ENCODE results near the gene LIPN. TPM values are rescaled to one million over a fixed set of nuclear protein-coding genes. Genes with fewer than 3 reads are reported as not detected.

The LIPN gene
- total and polyA plus RNA-seq, 12 donors = 0.11 to 0.46 (median 0.41) TPM; not detected in 9

DNA sequence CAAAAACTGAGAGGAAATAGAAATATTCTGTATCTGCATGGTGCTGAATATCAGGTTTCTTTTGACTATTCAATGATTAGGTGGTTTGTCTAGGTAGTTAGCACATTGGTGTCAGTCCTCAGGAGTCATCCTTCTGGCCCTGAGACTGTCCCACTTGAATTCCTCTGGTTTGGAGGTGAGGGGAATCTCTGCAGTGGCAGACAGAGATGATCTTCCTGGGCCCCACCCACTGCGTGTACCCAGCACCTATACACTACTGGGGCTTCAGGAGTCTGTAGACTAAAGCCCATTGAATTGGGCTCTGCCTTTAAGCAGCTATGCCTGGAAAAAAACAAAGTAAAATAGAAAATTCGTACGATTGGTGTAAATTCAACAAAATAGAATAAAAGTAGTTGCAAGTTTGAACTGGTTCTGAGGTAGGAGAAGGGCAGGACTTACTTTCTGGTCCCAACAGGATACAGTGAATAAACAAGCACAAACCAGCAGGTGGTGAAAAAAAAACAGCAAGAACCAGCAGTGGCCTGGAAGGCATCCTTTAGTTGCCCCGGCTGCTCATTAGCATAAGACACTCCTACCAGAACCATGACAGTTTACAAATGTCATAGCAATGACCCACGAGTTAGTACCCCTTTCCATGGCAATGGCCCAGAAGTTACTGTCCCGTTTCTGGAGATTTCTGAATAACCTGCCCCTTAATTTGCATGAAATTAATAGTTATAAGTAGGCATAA lies 44.4 kb downstream of the LIPN start:
- Histone ChIP-seq H3K36me3 (replicated peaks in 1 of 2) (no peaks in the 10 kb centered on the region), H3K9me3 (replicated peaks in 1 of 3) (no peaks in the 10 kb centered on the region), H3K27ac (no peak overlapping the region), H3K27me3 (no peaks in the 10 kb centered on the region), H3K4me1 (replicated peaks in 1 of 2) (no peaks in the 10 kb centered on the region), H3K4me3 (no peak overlapping the region)
- WGBS, 4 donors = 70 to 77% (median 75%) methylated on average over 6 of the region's 6 CpGs
- TF ChIP-seq POLR2A (IDR thresholded peaks at IDR 0.05) = no peak
- TF ChIP-seq, protein P1, sequence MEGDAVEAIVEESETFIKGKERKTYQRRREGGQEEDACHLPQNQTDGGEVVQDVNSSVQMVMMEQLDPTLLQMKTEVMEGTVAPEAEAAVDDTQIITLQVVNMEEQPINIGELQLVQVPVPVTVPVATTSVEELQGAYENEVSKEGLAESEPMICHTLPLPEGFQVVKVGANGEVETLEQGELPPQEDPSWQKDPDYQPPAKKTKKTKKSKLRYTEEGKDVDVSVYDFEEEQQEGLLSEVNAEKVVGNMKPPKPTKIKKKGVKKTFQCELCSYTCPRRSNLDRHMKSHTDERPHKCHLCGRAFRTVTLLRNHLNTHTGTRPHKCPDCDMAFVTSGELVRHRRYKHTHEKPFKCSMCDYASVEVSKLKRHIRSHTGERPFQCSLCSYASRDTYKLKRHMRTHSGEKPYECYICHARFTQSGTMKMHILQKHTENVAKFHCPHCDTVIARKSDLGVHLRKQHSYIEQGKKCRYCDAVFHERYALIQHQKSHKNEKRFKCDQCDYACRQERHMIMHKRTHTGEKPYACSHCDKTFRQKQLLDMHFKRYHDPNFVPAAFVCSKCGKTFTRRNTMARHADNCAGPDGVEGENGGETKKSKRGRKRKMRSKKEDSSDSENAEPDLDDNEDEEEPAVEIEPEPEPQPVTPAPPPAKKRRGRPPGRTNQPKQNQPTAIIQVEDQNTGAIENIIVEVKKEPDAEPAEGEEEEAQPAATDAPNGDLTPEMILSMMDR (IDR thresholded peaks at IDR 0.05) = no peak
- DNase-seq = no peak
- intact Hi-C loops (cut with DNase I) = no loop called here

DNA sequence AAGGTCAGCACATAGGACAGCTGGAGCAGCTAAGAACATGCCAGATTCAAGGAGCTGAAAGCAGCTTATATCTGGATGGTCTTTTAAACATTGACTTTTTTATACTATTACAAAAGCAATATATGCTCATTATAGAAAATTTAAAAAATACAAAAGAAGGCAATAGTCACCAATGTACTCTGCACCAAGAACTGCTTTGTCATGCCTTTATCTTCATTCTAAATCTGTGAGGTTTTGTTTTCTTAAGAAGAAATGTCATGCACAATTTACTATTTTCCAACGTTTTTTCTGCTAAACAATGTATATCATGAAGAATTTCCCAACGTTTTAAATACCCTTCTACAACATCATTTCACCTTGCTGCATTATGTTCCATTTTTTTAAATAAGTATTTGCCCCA lies 45.5 kb downstream of the LIPN start:
- H3K4me3 ChIP-seq = no peak overlapping the region
- H3K4me1 ChIP-seq (replicated peaks in 1 of 2) = no peaks in the 10 kb centered on the region
- intact Hi-C loops (cut with DNase I) = loop anchor here in 1 of 2 donors (5.0 kb wide), 1 partner anchor 118 kb away; no protein-coding TSS in a partner anchor
- 41 to 46% (median 43%) methylated on average over 2 of the region's 2 CpGs for WGBS, 4 donors
- H3K36me3 ChIP-seq (replicated peaks in 1 of 2) = no peaks in the 10 kb centered on the region
- H3K27me3 ChIP-seq = no peaks in the 10 kb centered on the region
- H3K27ac ChIP-seq = no peak overlapping the region
- TF ChIP-seq POLR2A (IDR thresholded peaks at IDR 0.05) = no peak
- TF ChIP-seq, protein P1 (IDR thresholded peaks at IDR 0.05) = no peak
- no peaks in the 10 kb centered on the region for H3K9me3 ChIP-seq (replicated peaks in 1 of 3)
- no peak for DNase-seq

DNA sequence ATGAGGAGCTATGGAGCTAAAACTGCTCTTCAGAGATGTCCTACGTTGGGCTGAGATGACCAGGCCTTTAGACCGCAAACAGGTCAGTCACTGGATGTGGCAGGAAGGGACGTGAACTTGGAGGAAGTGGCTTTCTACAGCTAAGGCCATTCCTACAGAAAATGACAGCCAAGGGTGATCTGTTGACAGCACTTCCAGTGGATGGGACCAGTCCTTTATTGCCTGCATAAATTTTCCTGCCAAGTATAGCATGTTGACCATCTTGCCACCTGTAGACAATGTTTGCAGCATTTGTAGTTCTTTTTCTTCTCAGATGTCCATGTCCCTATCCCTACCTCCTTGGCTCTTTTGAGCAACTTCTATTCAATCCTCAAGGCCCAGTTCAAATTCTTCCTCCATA lies 46.1 kb downstream of the LIPN start:
- no peaks in the 10 kb centered on the region for H3K9me3 ChIP-seq (replicated peaks in 1 of 3)
- no peaks in the 10 kb centered on the region for H3K36me3 ChIP-seq (replicated peaks in 1 of 2)
- intact Hi-C loops (cut with DNase I) = loop anchor here in 1 of 2 donors (5.0 kb wide), 1 partner anchor 119 kb away; no protein-coding TSS in a partner anchor
- no peaks in the 10 kb centered on the region for H3K27me3 ChIP-seq
- no peaks in the 10 kb centered on the region for H3K4me1 ChIP-seq (replicated peaks in 1 of 2)
- DNase-seq = no peak
- no peak overlapping the region for H3K4me3 ChIP-seq
- H3K27ac ChIP-seq = no peak overlapping the region
- WGBS, 4 donors = 83 to 93% (median 87%) methylated on average over 3 of the region's 3 CpGs
- TF ChIP-seq, protein P1 (IDR thresholded peaks at IDR 0.05) = no peak
- TF ChIP-seq POLR2A (IDR thresholded peaks at IDR 0.05) = no peak

DNA sequence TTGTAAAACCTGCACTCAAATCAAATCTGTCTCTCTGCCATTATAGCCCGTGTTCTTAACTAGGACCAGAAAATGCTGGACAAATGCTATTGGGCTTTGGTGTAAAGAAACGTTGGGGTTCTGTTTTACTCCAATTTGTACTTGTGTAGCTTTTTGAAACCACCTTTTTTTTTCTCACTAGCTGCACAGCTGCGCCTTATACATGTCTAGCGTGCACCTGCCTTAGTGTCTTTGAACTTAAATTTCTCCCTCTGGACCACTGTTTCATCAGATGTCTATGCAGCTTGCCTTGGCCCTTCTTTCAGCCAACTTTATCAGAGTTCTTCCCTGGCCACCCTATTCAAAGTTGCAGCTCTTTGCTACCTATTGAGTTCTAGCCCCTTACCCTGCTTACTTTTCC lies 49.8 kb downstream of the LIPN start:
- Histone ChIP-seq H3K9me3 (replicated peaks in 1 of 3) (no peaks in the 10 kb centered on the region), H3K27me3 (no peaks in the 10 kb centered on the region), H3K4me3 (no peak overlapping the region), H3K27ac (no peak overlapping the region), H3K4me1 (replicated peaks in 1 of 2) (no peaks in the 10 kb centered on the region), H3K36me3 (replicated peaks in 1 of 2) (no peaks in the 10 kb centered on the region)
- intact Hi-C loops (cut with DNase I) = loop anchor here (5.0 to 10.0 kb wide), 3 partner anchors 122 to 247 kb away; no protein-coding TSS in a partner anchor
- no peak for DNase-seq
- WGBS, 4 donors = 68 to 81% (median 74%) methylated on average over 4 of the region's 4 CpGs
- TF ChIP-seq POLR2A (IDR thresholded peaks at IDR 0.05) = no peak
- TF ChIP-seq, protein P1 (IDR thresholded peaks at IDR 0.05) = no peak

Measured in adrenal gland (tissue), 12 donors.